ENCODE results near the gene NBPF26.
"Not testable (repeated sequence)": the region's sequence is repeated elsewhere in the genome, so short reads cannot be mapped to it uniquely, and the experiment has no call there.

Gene NBPF26

DNA sequence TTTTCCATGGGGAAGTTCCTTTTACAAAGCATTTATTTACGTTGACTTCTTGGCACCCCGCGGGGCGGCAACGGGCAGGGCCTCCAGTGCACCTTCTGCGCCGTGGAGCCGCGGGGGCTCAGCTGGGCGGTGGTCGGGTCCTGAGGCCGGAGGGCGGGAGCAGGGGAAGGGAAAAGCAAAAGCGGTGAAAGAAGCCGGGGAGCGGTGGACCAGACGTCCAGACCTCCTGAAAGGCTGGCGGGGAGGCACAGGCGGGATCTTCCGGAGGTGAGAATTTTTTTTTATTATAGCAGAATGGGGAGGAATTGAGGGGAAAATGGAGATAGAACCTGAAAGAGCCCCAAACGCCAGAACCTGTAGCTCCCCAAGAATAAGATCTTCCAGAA is 121.2 kb downstream of the NBPF26 start:
- H2BK12ac ChIP-seq (ENCODE audit: low read length in 2 of 2); H2AK5ac ChIP-seq (ENCODE audit: low read length, severe bottlenecking); H2BK15ac ChIP-seq (ENCODE audit: low read depth, poor library complexity, severe bottlenecking); H4K8ac ChIP-seq (ENCODE audit: low read length); H2BK5ac ChIP-seq (ENCODE audit: low read depth, low read length, poor library complexity, severe bottlenecking); H3K14ac ChIP-seq (ENCODE audit: low read length in 2 of 2); DNase-seq; H3K23ac ChIP-seq (ENCODE audit: low read length in 2 of 2); H3K4ac ChIP-seq (ENCODE audit: low read depth in 1 of 2, low read length in 2 of 2); H3K27me3 ChIP-seq (ENCODE audit: control insufficient read depth in 1 of 2, insufficient read depth in 1 of 2, low read length in 2 of 2); H4K91ac ChIP-seq (ENCODE audit: low read length); H3K4me1 ChIP-seq (ENCODE audit: control insufficient read depth, insufficient read depth, low read depth, low read length); H2AFZ ChIP-seq (ENCODE audit: low read depth, low read length); H3K36me3 ChIP-seq (ENCODE audit: control insufficient read depth in 1 of 2, insufficient read depth in 2 of 2, low read depth in 1 of 2, low read length in 2 of 2); H3K4me2 ChIP-seq (ENCODE audit: low read length, poor library complexity, severe bottlenecking); H3K9me3 ChIP-seq (ENCODE audit: control insufficient read depth, low read length); H3K79me1 ChIP-seq (replicated peaks; ENCODE audit: low read length, poor library complexity, severe bottlenecking); H2BK120ac ChIP-seq (ENCODE audit: low read depth, low read length); H3K27ac ChIP-seq (ENCODE audit: low read length, poor library complexity, severe bottlenecking); H3K18ac ChIP-seq (ENCODE audit: low read depth in 1 of 2, low read length in 2 of 2); H3K9ac ChIP-seq (ENCODE audit: low read length): not testable (repeated sequence)
- WGBS: no CpG with 5 or more reads among the region's 21 CpGs
- peak overlapping the region in 1 of 2 experiments; percentile 77 for H3K4me3 ChIP-seq (ENCODE audit: insufficient read depth in 1 of 2, low read depth in 1 of 2, low read length in 2 of 2)

DNA sequence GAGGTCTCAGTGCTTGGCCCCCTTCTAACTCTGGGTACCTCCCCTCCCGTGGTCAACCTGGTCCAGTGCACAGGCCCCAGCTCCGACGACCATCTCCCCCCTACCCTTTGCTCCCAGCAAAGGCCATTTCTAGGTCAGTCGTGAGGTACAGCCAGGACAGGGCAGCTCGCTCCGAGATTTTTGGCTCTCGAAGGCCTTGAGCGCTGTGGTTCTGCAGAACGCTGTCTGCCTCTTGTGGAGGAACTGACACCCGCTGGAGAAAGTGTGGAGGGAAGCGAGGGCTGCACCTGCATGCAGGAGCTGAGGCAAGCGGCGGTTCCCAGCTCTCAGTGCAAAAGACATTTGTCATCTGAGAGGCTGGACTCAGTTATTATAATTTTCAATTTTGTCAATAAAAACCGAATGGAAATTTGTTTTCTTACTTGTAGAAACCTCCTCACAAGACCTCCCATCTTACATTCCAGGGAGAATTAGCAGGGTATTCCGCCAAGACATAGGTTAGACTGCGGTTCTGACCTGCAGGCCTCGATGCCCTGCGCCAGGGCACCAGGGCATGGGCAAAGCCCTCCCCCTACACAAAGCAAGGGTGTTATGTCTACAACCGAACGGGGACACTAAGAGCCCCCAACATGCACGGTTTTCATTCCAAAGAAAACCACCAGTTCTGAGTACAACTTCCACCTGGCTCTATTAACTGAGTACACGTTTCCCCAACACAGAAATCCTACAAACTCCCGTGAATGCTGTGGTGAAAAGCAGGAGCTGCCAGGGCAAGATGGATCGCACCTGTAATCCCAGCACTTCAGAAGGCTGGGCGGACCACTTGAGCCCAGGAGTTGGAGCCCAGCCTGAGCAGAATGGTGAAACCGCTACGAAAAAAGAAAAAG is 125.9 kb downstream of the NBPF26 start:
- H3K4ac ChIP-seq (ENCODE audit: low read depth in 1 of 2, low read length in 2 of 2); H3K36me3 ChIP-seq (ENCODE audit: control insufficient read depth in 1 of 2, insufficient read depth in 2 of 2, low read depth in 1 of 2, low read length in 2 of 2); H3K27ac ChIP-seq (ENCODE audit: low read length, poor library complexity, severe bottlenecking); H3K79me1 ChIP-seq (replicated peaks; ENCODE audit: low read length, poor library complexity, severe bottlenecking); H3K4me2 ChIP-seq (ENCODE audit: low read length, poor library complexity, severe bottlenecking); H4K8ac ChIP-seq (ENCODE audit: low read length); H3K9ac ChIP-seq (ENCODE audit: low read length); H3K9me3 ChIP-seq (ENCODE audit: control insufficient read depth, low read length); H3K18ac ChIP-seq (ENCODE audit: low read depth in 1 of 2, low read length in 2 of 2); H2BK15ac ChIP-seq (ENCODE audit: low read depth, poor library complexity, severe bottlenecking); H4K91ac ChIP-seq (ENCODE audit: low read length); H3K27me3 ChIP-seq (ENCODE audit: control insufficient read depth in 1 of 2, insufficient read depth in 1 of 2, low read length in 2 of 2); H2BK5ac ChIP-seq (ENCODE audit: low read depth, low read length, poor library complexity, severe bottlenecking); H2BK12ac ChIP-seq (ENCODE audit: low read length in 2 of 2); H3K4me1 ChIP-seq (ENCODE audit: control insufficient read depth, insufficient read depth, low read depth, low read length); H3K23ac ChIP-seq (ENCODE audit: low read length in 2 of 2); H3K14ac ChIP-seq (ENCODE audit: low read length in 2 of 2); H2BK120ac ChIP-seq (ENCODE audit: low read depth, low read length); H2AFZ ChIP-seq (ENCODE audit: low read depth, low read length); H2AK5ac ChIP-seq (ENCODE audit: low read length, severe bottlenecking): not testable (repeated sequence)
- WGBS: no CpG with 5 or more reads among the region's 27 CpGs
- DNase-seq: peak; percentile 34
- peak overlapping the region in 1 of 2 experiments; percentile 75 for H3K4me3 ChIP-seq (ENCODE audit: insufficient read depth in 1 of 2, low read depth in 1 of 2, low read length in 2 of 2)

GRCh38 chr1:120850287-120850536 is 126.5 kb downstream of the NBPF26 start:
- not testable (repeated sequence) for H3K9me3 ChIP-seq (ENCODE audit: control insufficient read depth, low read length); H3K14ac ChIP-seq (ENCODE audit: low read length in 2 of 2); H2BK15ac ChIP-seq (ENCODE audit: low read depth, poor library complexity, severe bottlenecking); H3K18ac ChIP-seq (ENCODE audit: low read depth in 1 of 2, low read length in 2 of 2); H3K4ac ChIP-seq (ENCODE audit: low read depth in 1 of 2, low read length in 2 of 2); H3K79me1 ChIP-seq (replicated peaks; ENCODE audit: low read length, poor library complexity, severe bottlenecking); H2BK120ac ChIP-seq (ENCODE audit: low read depth, low read length); H3K27me3 ChIP-seq (ENCODE audit: control insufficient read depth in 1 of 2, insufficient read depth in 1 of 2, low read length in 2 of 2); H2AFZ ChIP-seq (ENCODE audit: low read depth, low read length); H3K36me3 ChIP-seq (ENCODE audit: control insufficient read depth in 1 of 2, insufficient read depth in 2 of 2, low read depth in 1 of 2, low read length in 2 of 2); H3K27ac ChIP-seq (ENCODE audit: low read length, poor library complexity, severe bottlenecking); H3K4me2 ChIP-seq (ENCODE audit: low read length, poor library complexity, severe bottlenecking); H2BK12ac ChIP-seq (ENCODE audit: low read length in 2 of 2); H4K8ac ChIP-seq (ENCODE audit: low read length); H2AK5ac ChIP-seq (ENCODE audit: low read length, severe bottlenecking); H3K4me1 ChIP-seq (ENCODE audit: control insufficient read depth, insufficient read depth, low read depth, low read length); H2BK5ac ChIP-seq (ENCODE audit: low read depth, low read length, poor library complexity, severe bottlenecking); H4K91ac ChIP-seq (ENCODE audit: low read length); H3K23ac ChIP-seq (ENCODE audit: low read length in 2 of 2)
- peak; percentile 91 for DNase-seq
- H3K9ac ChIP-seq (ENCODE audit: low read length): peak overlapping the region; percentile 79
- whole genome bisulfite sequencing: 10% methylated on average over 7 of the region's 8 CpGs
- peak overlapping the region in 1 of 2 experiments; percentile 75 for H3K4me3 ChIP-seq (ENCODE audit: insufficient read depth in 1 of 2, low read depth in 1 of 2, low read length in 2 of 2)

- not testable (repeated sequence) for H3K79me1 ChIP-seq (replicated peaks; ENCODE audit: low read length, poor library complexity, severe bottlenecking); H2BK120ac ChIP-seq (ENCODE audit: low read depth, low read length); H3K9me3 ChIP-seq (ENCODE audit: control insufficient read depth, low read length); H3K4me2 ChIP-seq (ENCODE audit: low read length, poor library complexity, severe bottlenecking); H2AK5ac ChIP-seq (ENCODE audit: low read length, severe bottlenecking); H2AFZ ChIP-seq (ENCODE audit: low read depth, low read length); H3K14ac ChIP-seq (ENCODE audit: low read length in 2 of 2); H3K18ac ChIP-seq (ENCODE audit: low read depth in 1 of 2, low read length in 2 of 2); H3K27me3 ChIP-seq (ENCODE audit: control insufficient read depth in 1 of 2, insufficient read depth in 1 of 2, low read length in 2 of 2); H3K36me3 ChIP-seq (ENCODE audit: control insufficient read depth in 1 of 2, insufficient read depth in 2 of 2, low read depth in 1 of 2, low read length in 2 of 2); H2BK12ac ChIP-seq (ENCODE audit: low read length in 2 of 2); H3K4me1 ChIP-seq (ENCODE audit: control insufficient read depth, insufficient read depth, low read depth, low read length); H3K23ac ChIP-seq (ENCODE audit: low read length in 2 of 2); H2BK15ac ChIP-seq (ENCODE audit: low read depth, poor library complexity, severe bottlenecking); H3K27ac ChIP-seq (ENCODE audit: low read length, poor library complexity, severe bottlenecking); H4K8ac ChIP-seq (ENCODE audit: low read length); H4K91ac ChIP-seq (ENCODE audit: low read length); H3K4ac ChIP-seq (ENCODE audit: low read depth in 1 of 2, low read length in 2 of 2); H2BK5ac ChIP-seq (ENCODE audit: low read depth, low read length, poor library complexity, severe bottlenecking)
- DNase-seq: peak; percentile 95
- under 1% methylated on average over 29 of the region's 50 CpGs for WGBS
- Histone ChIP-seq H3K9ac (ENCODE audit: low read length) (peak overlapping the region; percentile 79), H3K4me3 (ENCODE audit: insufficient read depth in 1 of 2, low read depth in 1 of 2, low read length in 2 of 2) (peak overlapping the region in 1 of 2 experiments; percentile 75)
Observed at GRCh38 chr1:120850537-120851421, 127.0 kb downstream of the NBPF26 start.

Data from mesenchymal stem cell (in vitro differentiated cells and primary cell).